Ovary (tissue), 9 donors: Measurements from ENCODE around the gene MST1R. TPM values are rescaled to one million over a fixed set of nuclear protein-coding genes. Genes with fewer than 3 reads are reported as not detected.
A peak's percentile ranks its signal among the peaks of the same experiment; 100 is the strongest.

Experiments used
- DNase-seq, 5 donors: peaks; one replicate each; pipeline ENCODE4 v3.0.0-alpha.2; 2019 to 2020
- H3K27ac ChIP-seq, 2 donors: fragments of 200-600 bp; one replicate each; pipeline versions ENCODE4 v1.5.1 to v1.8.0; 2019 to 2022
- H3K27me3 ChIP-seq: fragments of 200-600 bp; one replicate; pipeline ENCODE4 v1.8.0; 2022
- H3K36me3 ChIP-seq: fragments of 200-600 bp; sonication (generic); one replicate; pipeline ENCODE4 v1.5.1; 2019
- H3K4me1 ChIP-seq: one replicate; pipeline ENCODE4 v1.8.1; 2013; ENCODE audit warnings: mild to moderate bottlenecking, moderate library complexity; ENCODE audit not compliant: insufficient read depth
- H3K4me3 ChIP-seq: fragments of 200-600 bp; sonication (generic); one replicate; pipeline ENCODE4 v1.5.1; 2017
- H3K9me3 ChIP-seq, 2 donors: fragments of 200-600 bp in 1 of 2; sonication (generic) in 1 of 2; one replicate each; pipeline versions ENCODE4 v1.5.1 to v1.8.1; 2013 to 2019; ENCODE audit warnings: mild to moderate bottlenecking in 1 of 2, moderate library complexity in 1 of 2
- EP300 ChIP-seq: sonication (generic); formaldehyde crosslinking; IDR thresholded peaks from one replicate; pipeline ENCODE4 v1.6.1; 2017; ENCODE audit warnings: antibody characterized with exemption
- POLR2A ChIP-seq: fragments of 450-650 bp; IDR thresholded peaks from one replicate; pipeline ENCODE4 v1.6.1; 2017; ENCODE audit warnings: antibody characterized with exemption, mild to moderate bottlenecking, moderate library complexity
- WGBS, 3 donors: extraction: QIAGEN DNeasy Blood & Tissue Kit in 1 of 3; methylation state at CpG; one replicate each; pipeline versions ENCODE4 v1.1.5 to v1.1.7; 2013 to 2017; 5-methylcytosine and 5-hydroxymethylcytosine counted together
- intact Hi-C, 4 donors: fragments of 100-400 bp; cut with DNase I; formaldehyde crosslinking; loops; one replicate each; pipeline versions ENCODE4 v1.11.0 to v1.15.1; 2022 to 2023
- polyA plus RNA-seq, 2 donors: library from polyadenylated mRNA; stranded (reverse); fragments of 200-250 nt in 1 of 2; fragments of 350-450 nt in 1 of 2; fragmentation: Illumina TruSeq in 1 of 2; extraction: RNeasy Lipid Tissue Mini Kit (QIAGEN cat#74804) in 1 of 2; gene quantifications; one replicate each; pipeline ENCODE4 v1.2.3, GENCODE V29; 2013 to 2014
- total RNA-seq, 7 donors: library from RNA; depleted of rRNA in 2 of 7; stranded (reverse); fragments of >200 nt in 2 of 7; fragmentation: NEBNext Ultra II Directional in 3 of 7; extraction: Animal tissue kit (Norgen Biotek cat#: 25700) in 3 of 7; gene quantifications; one replicate each; pipeline versions ENCODE4 v1.1.0 to v1.2.4, GENCODE V29; 2016 to 2023
- TF ChIP-seq, protein P1 (sequence below), 3 donors: fragments of 450-650 bp in 2 of 3; fragments of 200-600 bp in 1 of 3; IDR thresholded peaks; one replicate each; pipeline versions ENCODE4 v1.5.1 to v1.8.0; 2016 to 2022; ENCODE audit warnings: antibody characterized with exemption in 3 of 3, mild to moderate bottlenecking in 1 of 3
- donor health status: DM: no; HTN: no; CAD: no; lungs with moderate emphysema.
- donor health status: DM: no; HTN: no; CAD: no.
- donor health status: Bipolar disorder and iron deficiency.
- donor health status: DM: yes; HTN: yes; CAD: no.
- donor health status: DM: no; HTN: no; CAD: no.
- donor health status: DM: yes; HTN: yes; CAD: no.

MST1R gene
- total and polyA plus RNA-seq, 9 donors = 0.98 to 2.2 (median 1.4) TPM

DNA sequence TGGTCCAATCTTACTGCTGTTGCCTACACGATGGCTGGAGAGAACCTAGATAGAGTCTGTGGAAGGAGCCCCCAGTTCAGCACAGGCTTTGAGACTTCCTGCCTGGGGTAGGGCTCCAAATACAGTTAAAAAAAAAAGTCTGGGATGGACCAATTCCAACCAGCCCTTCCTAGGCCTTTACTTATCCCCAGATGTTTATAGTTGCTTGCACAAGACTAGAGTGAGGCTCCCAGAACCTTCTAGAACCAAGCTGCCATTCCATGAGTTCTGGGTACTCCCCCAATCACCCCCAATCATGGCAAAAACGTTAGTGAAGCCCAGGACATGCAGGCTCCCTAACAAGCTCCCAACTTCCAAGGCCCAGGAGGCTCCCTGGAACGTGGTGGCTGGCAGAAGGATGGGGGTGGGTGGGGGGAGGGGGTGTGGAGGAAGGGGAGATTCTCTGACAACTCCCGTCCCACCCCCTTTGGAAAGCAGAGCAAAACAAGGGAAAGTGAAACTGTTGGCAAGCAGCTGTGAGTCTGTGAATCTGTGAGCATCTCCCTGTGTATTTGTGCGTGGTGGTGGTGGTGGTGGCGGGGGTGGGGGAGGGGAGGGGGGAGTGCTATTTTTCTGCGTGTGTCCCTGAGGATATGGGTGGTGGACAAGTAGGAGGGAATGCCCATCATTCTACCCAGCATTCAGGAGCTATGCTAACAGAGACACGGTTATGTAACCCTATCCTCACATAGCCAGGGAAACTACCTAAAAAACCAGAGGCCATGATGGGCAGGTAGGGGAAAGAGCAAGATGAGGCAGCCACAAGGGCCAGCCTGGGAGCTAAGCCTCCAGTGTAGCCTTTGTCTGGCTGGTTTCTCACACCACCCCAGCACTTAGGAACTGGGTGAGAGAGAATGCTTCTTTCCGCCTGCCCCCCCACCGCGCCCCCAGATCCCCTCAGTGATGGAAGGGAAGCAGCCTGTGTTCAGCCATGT is 2.0 kb downstream of the MST1R start:
- Histone ChIP-seq H3K27ac (peak overlapping the region in 1 of 2 donors; percentile 33), H3K36me3 (no peaks in the 10 kb centered on the region), H3K4me1 (peaks cover 3% of the 10 kb centered on the region), H3K9me3 (no peaks in the 10 kb centered on the region), H3K4me3 (no peak overlapping the region), H3K27me3 (no peaks in the 10 kb centered on the region)
- WGBS, 3 donors = 40 to 56% (median 46%) methylated on average over 11 of the region's 11 CpGs
- no peak for DNase-seq
- TF ChIP-seq POLR2A = no peak
- TF ChIP-seq, protein P1, sequence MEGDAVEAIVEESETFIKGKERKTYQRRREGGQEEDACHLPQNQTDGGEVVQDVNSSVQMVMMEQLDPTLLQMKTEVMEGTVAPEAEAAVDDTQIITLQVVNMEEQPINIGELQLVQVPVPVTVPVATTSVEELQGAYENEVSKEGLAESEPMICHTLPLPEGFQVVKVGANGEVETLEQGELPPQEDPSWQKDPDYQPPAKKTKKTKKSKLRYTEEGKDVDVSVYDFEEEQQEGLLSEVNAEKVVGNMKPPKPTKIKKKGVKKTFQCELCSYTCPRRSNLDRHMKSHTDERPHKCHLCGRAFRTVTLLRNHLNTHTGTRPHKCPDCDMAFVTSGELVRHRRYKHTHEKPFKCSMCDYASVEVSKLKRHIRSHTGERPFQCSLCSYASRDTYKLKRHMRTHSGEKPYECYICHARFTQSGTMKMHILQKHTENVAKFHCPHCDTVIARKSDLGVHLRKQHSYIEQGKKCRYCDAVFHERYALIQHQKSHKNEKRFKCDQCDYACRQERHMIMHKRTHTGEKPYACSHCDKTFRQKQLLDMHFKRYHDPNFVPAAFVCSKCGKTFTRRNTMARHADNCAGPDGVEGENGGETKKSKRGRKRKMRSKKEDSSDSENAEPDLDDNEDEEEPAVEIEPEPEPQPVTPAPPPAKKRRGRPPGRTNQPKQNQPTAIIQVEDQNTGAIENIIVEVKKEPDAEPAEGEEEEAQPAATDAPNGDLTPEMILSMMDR (IDR thresholded peaks at IDR 0.05) = no peak
- no peak for TF ChIP-seq EP300
- intact Hi-C loops = loop anchor here in 1 of 4 donors (10.0 kb wide), 2 partner anchors 97 to 197 kb away; partner anchors contain the start of gene INKA1

DNA sequence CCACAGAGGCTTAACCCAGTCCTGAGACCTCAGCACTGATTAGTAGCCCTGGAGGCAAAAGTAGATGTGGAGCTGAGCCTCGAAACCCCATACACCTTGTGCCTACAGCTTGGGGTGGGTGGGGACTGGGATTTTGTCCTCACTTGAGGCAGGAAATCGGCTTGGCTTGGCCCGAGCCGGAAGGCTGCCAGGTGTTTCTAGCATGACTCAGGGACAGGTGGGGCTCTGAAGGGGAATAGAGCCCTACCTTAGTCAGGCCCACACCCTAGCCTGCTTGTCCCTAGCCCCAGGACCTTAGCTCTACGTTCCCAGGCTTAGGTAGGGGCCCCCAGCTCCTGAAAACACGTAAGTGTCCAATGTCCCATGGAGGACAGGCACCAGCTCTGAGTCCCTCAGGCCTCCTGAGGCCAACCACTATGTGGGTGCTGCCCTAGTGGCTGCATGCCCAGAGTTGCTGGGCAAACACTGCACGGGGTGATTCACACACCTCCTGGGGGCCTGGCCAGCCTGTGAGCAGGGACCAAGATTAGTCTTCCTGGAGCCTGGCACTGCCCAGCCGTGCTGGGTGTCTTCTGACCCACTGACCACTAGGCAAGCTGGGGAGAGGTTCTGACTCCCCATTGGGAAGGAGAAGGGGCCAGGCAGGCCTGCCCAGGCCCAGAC is 3.1 kb downstream of the MST1R start:
- no peak for DNase-seq
- intact Hi-C loops = loop anchor here in 1 of 4 donors (10.0 kb wide), 2 partner anchors 96 to 196 kb away; partner anchors contain the start of gene INKA1
- no peak for TF ChIP-seq EP300
- TF ChIP-seq POLR2A = no peak
- no peak overlapping the region for H3K27ac ChIP-seq
- peaks cover 3% of the 10 kb centered on the region for H3K4me1 ChIP-seq
- no peak overlapping the region for H3K4me3 ChIP-seq
- no peaks in the 10 kb centered on the region for H3K27me3 ChIP-seq
- 77 to 86% (median 77%) methylated on average over 7 to 8 of the region's 8 CpGs for WGBS, 3 donors
- no peaks in the 10 kb centered on the region for H3K9me3 ChIP-seq
- H3K36me3 ChIP-seq = no peaks in the 10 kb centered on the region

DNA sequence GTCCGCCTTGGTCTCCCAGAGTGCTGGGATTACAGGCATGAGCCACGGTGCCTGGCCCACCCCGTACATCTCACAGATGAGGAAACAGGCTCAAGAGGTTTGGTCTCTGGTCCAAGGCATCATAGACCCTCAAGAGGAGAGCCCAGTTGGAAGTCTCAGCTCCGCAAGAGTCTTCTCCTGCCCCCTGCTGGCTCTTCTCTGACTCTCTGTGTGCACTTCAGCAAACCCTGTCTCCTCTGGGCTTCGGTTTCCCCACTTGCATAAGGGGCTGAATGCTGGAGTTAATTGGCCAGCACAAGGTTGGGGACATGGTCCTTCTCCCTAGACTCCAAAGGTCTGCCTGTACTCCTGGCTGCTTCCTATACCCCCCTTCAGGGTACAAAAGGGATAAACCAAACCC is 3.9 kb downstream of the MST1R start:
- H3K27ac ChIP-seq = no peak overlapping the region
- 71 to 78% (median 74%) methylated on average over 5 of the region's 5 CpGs for WGBS, 3 donors
- H3K4me3 ChIP-seq = no peak overlapping the region
- no peak for TF ChIP-seq EP300
- TF ChIP-seq, protein P1 (IDR thresholded peaks at IDR 0.05) = no peak
- TF ChIP-seq POLR2A = no peak
- no peaks in the 10 kb centered on the region for H3K27me3 ChIP-seq
- H3K4me1 ChIP-seq = peaks cover 3% of the 10 kb centered on the region
- H3K9me3 ChIP-seq = no peaks in the 10 kb centered on the region
- H3K36me3 ChIP-seq = no peaks in the 10 kb centered on the region
- intact Hi-C loops = loop anchor here in 1 of 4 donors (10.0 kb wide), 2 partner anchors 95 to 195 kb away; partner anchors contain the start of gene INKA1
- DNase-seq = no peak

DNA sequence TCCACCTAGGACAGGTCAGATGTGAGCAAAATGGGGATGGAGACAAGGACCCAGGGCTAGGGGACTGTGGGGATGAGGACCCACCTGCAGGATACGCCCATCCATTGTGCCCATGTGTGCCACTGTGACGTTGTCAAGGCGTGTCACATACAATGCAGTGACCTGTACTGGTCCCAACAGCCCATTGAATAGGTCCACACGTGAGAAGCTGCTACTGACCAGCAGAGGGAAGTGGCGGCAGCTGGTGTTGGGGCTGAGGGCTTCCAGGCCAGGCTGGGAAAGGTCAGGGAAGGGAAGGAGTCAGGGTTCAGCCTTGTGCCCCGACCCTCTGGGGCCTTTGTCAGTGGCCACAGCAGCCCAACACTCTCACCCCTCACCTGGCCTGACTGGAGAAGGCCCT is 4.7 kb downstream of the MST1R start:
- no peak overlapping the region for H3K4me3 ChIP-seq
- TF ChIP-seq POLR2A (no peak), EP300 (no peak)
- TF ChIP-seq, protein P1 (IDR thresholded peaks at IDR 0.05) = no peak
- no peak overlapping the region for H3K27ac ChIP-seq
- DNase-seq = no peak
- H3K9me3 ChIP-seq = no peaks in the 10 kb centered on the region
- peaks cover 3% of the 10 kb centered on the region for H3K4me1 ChIP-seq
- H3K27me3 ChIP-seq = no peaks in the 10 kb centered on the region
- intact Hi-C loops = no loop called here
- WGBS, 3 donors = 77 to 81% (median 79%) methylated on average over 6 of the region's 6 CpGs
- H3K36me3 ChIP-seq = no peaks in the 10 kb centered on the region
